SK-N-SH (cell line): ENCODE data around the gene RBX1. TPM values are rescaled to one million over a fixed set of nuclear protein-coding genes. Genes with fewer than 3 reads are reported as not detected.
A peak's percentile ranks its signal among the peaks of the same experiment; 100 is the strongest.

Source experiments
- CTCF ChIA-PET: fragments of 300-600, 350-600 bp; formaldehyde crosslinking; extraction: SDS; loops from one replicate; lab custom pipeline; 2021; lab: Yijun Ruan, JAX
- POLR2A ChIA-PET: fragments of 350-600 bp; sonication (Branson Sonifier 250); formaldehyde crosslinking; extraction: SDS; loops from one replicate; lab custom pipeline; 2020; ENCODE audit warnings: antibody characterized with exemption, inconsistent platforms; lab: Yijun Ruan, JAX
- DNase-seq: peaks from one replicate; pipeline ENCODE4 v3.0.0; 2012
- H2AFZ ChIP-seq: fragments of 200-600 bp; sonication (generic); 2 replicates; pipeline ENCODE4 v1.8.1; 2016; ENCODE audit warnings: antibody characterized with exemption, mild to moderate bottlenecking, low read depth
- H3F3A ChIP-seq: fragments of 200-600 bp; sonication (generic); replicated peaks from 2 replicates; pipeline ENCODE3; 2016; ENCODE audit warnings: antibody characterized with exemption, mild to moderate bottlenecking; ENCODE audit not compliant: insufficient read depth
- H3K27ac ChIP-seq, 2 experiments: fragments of 200-500 bp in 1 of 2; fragments of 200-600 bp in 1 of 2; sonication (Bioruptor generic) in 1 of 2; sonication (generic), shearing (Covaris generic) in 1 of 2; 2 replicates each; pipeline versions ENCODE4 v1.5.1 to v1.6.1; 2014 to 2016; ENCODE audit warnings: low read depth in 2 of 2, inconsistent platforms in 1 of 2, low read length in 1 of 2, mild to moderate bottlenecking in 1 of 2, mixed read lengths in 1 of 2
- H3K27me3 ChIP-seq: fragments of 200-600 bp; sonication (generic), shearing (Covaris generic); 2 replicates; pipeline ENCODE4 v1.6.1; 2016; ENCODE audit warnings: mixed run types; ENCODE audit not compliant: insufficient read depth
- H3K36me3 ChIP-seq, 2 experiments: fragments of 200-500 bp in 1 of 2; fragments of 200-600 bp in 1 of 2; sonication (Bioruptor generic) in 1 of 2; sonication (generic) in 1 of 2; replicated peaks in 1 of 2; 2 replicates each; pipeline versions ENCODE3 to v1.5.1; 2014 to 2016; ENCODE audit warnings: low read length in 1 of 2, mild to moderate bottlenecking in 1 of 2; ENCODE audit not compliant: insufficient read depth in 2 of 2, control insufficient read depth in 1 of 2
- H3K4me1 ChIP-seq, 2 experiments: fragments of 200-500 bp in 1 of 2; fragments of 200-600 bp in 1 of 2; sonication (Bioruptor generic) in 1 of 2; sonication (generic), shearing (Covaris generic) in 1 of 2; 2 replicates each; pipeline versions ENCODE4 v1.5.1 to v1.6.1; 2014 to 2016; ENCODE audit warnings: low read depth in 1 of 2, low read length in 1 of 2, mixed run types in 1 of 2; ENCODE audit not compliant: insufficient read depth in 2 of 2, control insufficient read depth in 1 of 2
- H3K4me2 ChIP-seq: fragments of 200-600 bp; sonication (generic), shearing (Covaris generic); 2 replicates; pipeline ENCODE4 v1.6.1; 2017; ENCODE audit warnings: mixed run types
- H3K4me3 ChIP-seq, 2 experiments: fragments of 200-500 bp in 1 of 2; fragments of 200-600 bp in 1 of 2; sonication (Bioruptor generic) in 1 of 2; sonication (generic), shearing (Covaris generic) in 1 of 2; 2 replicates each; pipeline versions ENCODE4 v1.5.1 to v1.8.1; 2014 to 2016; ENCODE audit warnings: low read depth in 2 of 2, inconsistent platforms in 1 of 2, low read length in 1 of 2, mild to moderate bottlenecking in 1 of 2, mixed read lengths in 1 of 2, moderate library complexity in 1 of 2
- H3K79me2 ChIP-seq: fragments of 200-600 bp; sonication (generic); 2 replicates; pipeline ENCODE4 v1.8.1; 2017; ENCODE audit warnings: mild to moderate bottlenecking; ENCODE audit not compliant: insufficient read depth
- H3K9ac ChIP-seq: fragments of 200-600 bp; sonication (generic); 2 replicates; pipeline ENCODE4 v1.6.1; 2017; ENCODE audit warnings: mixed run types
- H3K9me2 ChIP-seq: fragments of 200-600 bp; sonication (generic); 2 replicates; pipeline ENCODE4 v1.6.1; 2017; ENCODE audit warnings: mixed run types
- H3K9me3 ChIP-seq: fragments of 200-600 bp; sonication (generic); 2 replicates; pipeline ENCODE4 v1.6.1; 2017; ENCODE audit warnings: mixed run types, mild to moderate bottlenecking, moderate library complexity
- H4K20me1 ChIP-seq: fragments of 200-600 bp; sonication (generic); 2 replicates; pipeline ENCODE4 v1.6.1; 2017; ENCODE audit warnings: mild to moderate bottlenecking, mixed run types; ENCODE audit not compliant: insufficient read depth
- CHD2 ChIP-seq: fragments of 150-350 bp; IDR thresholded peaks from 2 replicates; pipeline ENCODE4 v1.6.1; 2018; ENCODE audit warnings: low read length; ENCODE audit not compliant: partially characterized antibody
- EP300 ChIP-seq, 2 experiments: IDR thresholded peaks; 2 replicates each; pipeline versions ENCODE4 v1.4.0 to v1.6.1; 2012; ENCODE audit warnings: borderline replicate concordance in 1 of 2, low read depth in 1 of 2, low read length in 1 of 2
- EZH2phosphoT487 ChIP-seq: fragments of 200-600 bp; sonication (generic); IDR thresholded peaks from 2 replicates; pipeline ENCODE4 v1.6.1; 2017; ENCODE audit warnings: low read depth, mixed run types, mild to moderate bottlenecking, antibody characterized with exemption, moderate library complexity, borderline replicate concordance
- FOXM1 ChIP-seq: IDR thresholded peaks from 2 replicates; pipeline ENCODE4 v1.4.0; 2012; ENCODE audit warnings: low read depth, mild to moderate bottlenecking
- GABPA ChIP-seq: IDR thresholded peaks from 2 replicates; pipeline ENCODE4 v1.4.0; 2012; ENCODE audit warnings: low read depth, mild to moderate bottlenecking
- JUND ChIP-seq: IDR thresholded peaks from 2 replicates; pipeline ENCODE4 v1.4.0; 2012
- MEF2A ChIP-seq: IDR thresholded peaks from 2 replicates; pipeline ENCODE4 v1.4.0; 2012; ENCODE audit warnings: low read depth, borderline replicate concordance
- MXI1 ChIP-seq: IDR thresholded peaks from 2 replicates; pipeline ENCODE4 v1.6.1; 2012; ENCODE audit warnings: mild to moderate bottlenecking, low read depth, low read length, improper control_type of control experiment
- NRF1 ChIP-seq: IDR thresholded peaks from 2 replicates; pipeline ENCODE4 v1.6.1; 2012; ENCODE audit warnings: low read depth, mild to moderate bottlenecking, low read length
- RAD21 ChIP-seq: IDR thresholded peaks from 2 replicates; pipeline ENCODE4 v1.6.1; 2012; ENCODE audit warnings: mild to moderate bottlenecking, low read length
- RCOR1 ChIP-seq: fragments of 150-350 bp; IDR thresholded peaks from 2 replicates; pipeline ENCODE4 v1.6.1; 2017; ENCODE audit warnings: antibody characterized with exemption, low read length
- SIN3A ChIP-seq: IDR thresholded peaks from 2 replicates; pipeline ENCODE4 v1.6.1; 2012; ENCODE audit warnings: low read depth, mild to moderate bottlenecking, low read length, moderate library complexity, borderline replicate concordance
- TCF12 ChIP-seq: IDR thresholded peaks from 2 replicates; pipeline ENCODE4 v1.4.0; 2012
- TEAD4 ChIP-seq: IDR thresholded peaks from 2 replicates; pipeline ENCODE4 v1.4.0; 2012; ENCODE audit warnings: mild to moderate bottlenecking, borderline replicate concordance; ENCODE audit not compliant: insufficient read depth
- YY1 ChIP-seq: IDR thresholded peaks from 2 replicates; pipeline ENCODE4 v1.4.0; 2012; ENCODE audit warnings: low read depth, mild to moderate bottlenecking
- WGBS: methylation state at CpG from one replicate; pipeline ENCODE4 v1.1.6; 2017; ENCODE audit warnings: low lambda C conversion rate; 5-methylcytosine and 5-hydroxymethylcytosine counted together
- polyA plus RNA-seq, 3 experiments: library from polyadenylated mRNA; depleted of rRNA; stranded (reverse); fragments of >200 nt; gene quantifications; 2 replicates each; pipeline ENCODE4 v1.2.3, GENCODE V29; 2012
- TF ChIP-seq, protein P1 (sequence below): IDR thresholded peaks from 2 replicates; pipeline ENCODE4; 2012
- TF ChIP-seq, protein P2 (sequence below): fragments of 150-350 bp; IDR thresholded peaks from 2 replicates; pipeline ENCODE4 v1.6.1; 2017; ENCODE audit warnings: antibody characterized with exemption, low read length, low read depth, borderline replicate concordance
- TF ChIP-seq, protein P3 (sequence below): IDR thresholded peaks from 2 replicates; pipeline ENCODE4 v1.4.0; 2012; ENCODE audit warnings: low read depth
- TF ChIP-seq, protein P4 (sequence below): fragments of 200-600 bp; sonication (generic); IDR thresholded peaks from 2 replicates; pipeline ENCODE4 v1.6.1; 2017; ENCODE audit warnings: antibody characterized with exemption, mild to moderate bottlenecking, moderate library complexity

Gene RBX1
- polyA plus RNA-seq, 1 of the 3 experiments (the other 2 are of a cell fraction): 51.2 TPM

DNA sequence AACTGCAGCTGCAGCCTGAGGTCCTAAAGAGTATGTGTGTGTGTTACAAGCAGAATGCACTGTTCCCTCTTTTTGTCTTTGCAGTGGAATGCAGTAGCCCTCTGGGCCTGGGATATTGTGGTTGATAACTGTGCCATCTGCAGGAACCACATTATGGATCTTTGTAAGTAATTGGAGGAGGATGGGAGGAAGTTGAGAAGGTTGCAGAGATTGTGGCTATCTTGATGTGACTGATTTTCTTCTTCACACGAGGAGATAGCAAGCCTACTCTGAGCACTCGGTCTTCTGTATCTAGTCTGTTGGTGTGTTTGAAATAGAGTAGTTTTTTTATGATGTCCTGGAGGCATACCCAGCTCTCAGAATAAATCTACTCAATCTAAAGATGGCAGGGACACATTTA lies 2.3 kb downstream of the RBX1 start:
- Histone ChIP-seq H4K20me1 (no peaks in the 10 kb centered on the region), H3K4me2 (peak overlapping the region; percentile 84; the same call in 1 of the 2 replicates), H2AFZ (no peak overlapping the region), H3F3A (peaks cover 3% of the 10 kb centered on the region), H3K27ac (no peak overlapping the region), H3K9me3 (no peaks in the 10 kb centered on the region), H3K9me2 (no peaks in the 10 kb centered on the region), H3K4me3 (no peak overlapping the region), H3K9ac (no peak overlapping the region), H3K27me3 (no peaks in the 10 kb centered on the region), H3K4me1 (no peaks in the 10 kb centered on the region; a peak in 2 of 4 replicates), H3K36me3 (peaks cover 0 to 5% of the 10 kb centered on the region in 2 experiments), H3K79me2 (peaks cover 63% of the 10 kb centered on the region)
- POLR2A ChIA-PET: no interaction called here
- TF ChIP-seq EZH2phosphoT487: no peak
- no peak for TF ChIP-seq JUND
- TF ChIP-seq RCOR1: no peak
- TF ChIP-seq, protein P1, sequence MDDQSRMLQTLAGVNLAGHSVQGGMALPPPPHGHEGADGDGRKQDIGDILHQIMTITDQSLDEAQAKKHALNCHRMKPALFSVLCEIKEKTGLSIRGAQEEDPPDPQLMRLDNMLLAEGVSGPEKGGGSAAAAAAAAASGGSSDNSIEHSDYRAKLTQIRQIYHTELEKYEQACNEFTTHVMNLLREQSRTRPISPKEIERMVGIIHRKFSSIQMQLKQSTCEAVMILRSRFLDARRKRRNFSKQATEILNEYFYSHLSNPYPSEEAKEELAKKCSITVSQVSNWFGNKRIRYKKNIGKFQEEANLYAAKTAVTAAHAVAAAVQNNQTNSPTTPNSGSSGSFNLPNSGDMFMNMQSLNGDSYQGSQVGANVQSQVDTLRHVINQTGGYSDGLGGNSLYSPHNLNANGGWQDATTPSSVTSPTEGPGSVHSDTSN: no peak
- TF ChIP-seq MXI1: no peak
- TF ChIP-seq FOXM1: no peak
- TF ChIP-seq, protein P2, sequence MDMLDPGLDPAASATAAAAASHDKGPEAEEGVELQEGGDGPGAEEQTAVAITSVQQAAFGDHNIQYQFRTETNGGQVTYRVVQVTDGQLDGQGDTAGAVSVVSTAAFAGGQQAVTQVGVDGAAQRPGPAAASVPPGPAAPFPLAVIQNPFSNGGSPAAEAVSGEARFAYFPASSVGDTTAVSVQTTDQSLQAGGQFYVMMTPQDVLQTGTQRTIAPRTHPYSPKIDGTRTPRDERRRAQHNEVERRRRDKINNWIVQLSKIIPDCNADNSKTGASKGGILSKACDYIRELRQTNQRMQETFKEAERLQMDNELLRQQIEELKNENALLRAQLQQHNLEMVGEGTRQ: no peak
- no peak for TF ChIP-seq TEAD4
- no peak for TF ChIP-seq CHD2
- no peak for TF ChIP-seq RAD21
- no peak for TF ChIP-seq YY1
- TF ChIP-seq, protein P3, sequence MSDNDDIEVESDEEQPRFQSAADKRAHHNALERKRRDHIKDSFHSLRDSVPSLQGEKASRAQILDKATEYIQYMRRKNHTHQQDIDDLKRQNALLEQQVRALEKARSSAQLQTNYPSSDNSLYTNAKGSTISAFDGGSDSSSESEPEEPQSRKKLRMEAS: no peak
- no peak for TF ChIP-seq MEF2A
- TF ChIP-seq NRF1: no peak
- TF ChIP-seq SIN3A: no peak
- TF ChIP-seq, protein P4, sequence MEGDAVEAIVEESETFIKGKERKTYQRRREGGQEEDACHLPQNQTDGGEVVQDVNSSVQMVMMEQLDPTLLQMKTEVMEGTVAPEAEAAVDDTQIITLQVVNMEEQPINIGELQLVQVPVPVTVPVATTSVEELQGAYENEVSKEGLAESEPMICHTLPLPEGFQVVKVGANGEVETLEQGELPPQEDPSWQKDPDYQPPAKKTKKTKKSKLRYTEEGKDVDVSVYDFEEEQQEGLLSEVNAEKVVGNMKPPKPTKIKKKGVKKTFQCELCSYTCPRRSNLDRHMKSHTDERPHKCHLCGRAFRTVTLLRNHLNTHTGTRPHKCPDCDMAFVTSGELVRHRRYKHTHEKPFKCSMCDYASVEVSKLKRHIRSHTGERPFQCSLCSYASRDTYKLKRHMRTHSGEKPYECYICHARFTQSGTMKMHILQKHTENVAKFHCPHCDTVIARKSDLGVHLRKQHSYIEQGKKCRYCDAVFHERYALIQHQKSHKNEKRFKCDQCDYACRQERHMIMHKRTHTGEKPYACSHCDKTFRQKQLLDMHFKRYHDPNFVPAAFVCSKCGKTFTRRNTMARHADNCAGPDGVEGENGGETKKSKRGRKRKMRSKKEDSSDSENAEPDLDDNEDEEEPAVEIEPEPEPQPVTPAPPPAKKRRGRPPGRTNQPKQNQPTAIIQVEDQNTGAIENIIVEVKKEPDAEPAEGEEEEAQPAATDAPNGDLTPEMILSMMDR: no peak
- TF ChIP-seq EP300 (IDR thresholded peaks at IDR 0.05; ENCODE audit: borderline replicate concordance in 1 of 2, low read depth in 1 of 2, low read length in 1 of 2): no peak
- TF ChIP-seq GABPA: no peak
- no peak for TF ChIP-seq TCF12
- DNase-seq: no peak
- CTCF ChIA-PET: no interaction called here
- 83% methylated on average over 2 of the region's 2 CpGs for WGBS
